Activated T-cell treated with anti-CD3 and anti-CD28 coated beads, Interleukin-2, amount 50 U/mL, for 72 hours (primary cell): ENCODE results near the gene NOL4L. TPM values are rescaled to one million over a fixed set of nuclear protein-coding genes. Genes with fewer than 3 reads are reported as not detected.

Experiments
- ATAC-seq, 2 donors: fragments of 150-1000 bp; cut with Tn5 transposase; replicated peaks in 1 of 2; 2 replicates each; pipeline ENCODE4 v1.10.0; 2021; ENCODE audit warnings: moderate library complexity in 2 of 2, mild to moderate bottlenecking in 1 of 2
- DNase-seq, 2 donors: peaks; one replicate each; pipeline ENCODE4 v3.0.0; 2021 to 2022; ENCODE audit warnings: mixed read lengths in 1 of 2
- H3K27ac Mint-ChIP-seq: one replicate; pipeline ENCODE4 v1.8.0; 2022; ENCODE audit warnings: mild to moderate bottlenecking, moderate library complexity, mixed read lengths
- H3K27me3 Mint-ChIP-seq: one replicate; pipeline ENCODE4 v1.8.0; 2022; ENCODE audit warnings: low read depth, mixed read lengths
- H3K36me3 Mint-ChIP-seq, 2 donors: one replicate each; pipeline ENCODE4 v1.8.0; 2022; ENCODE audit warnings: mixed read lengths in 2 of 2, mild to moderate bottlenecking in 1 of 2; ENCODE audit not compliant: insufficient read depth in 2 of 2
- H3K4me1 Mint-ChIP-seq: one replicate; pipeline ENCODE4 v1.8.0; 2022; ENCODE audit warnings: low read depth, mixed read lengths
- H3K4me3 Mint-ChIP-seq, 2 donors: one replicate each; pipeline ENCODE4 v1.8.0; 2022; ENCODE audit warnings: mild to moderate bottlenecking in 2 of 2, mixed read lengths in 2 of 2, moderate library complexity in 2 of 2
- H3K9me3 Mint-ChIP-seq, 2 donors: one replicate each; pipeline ENCODE4 v1.8.0; 2022; ENCODE audit warnings: mixed read lengths in 2 of 2
- total RNA-seq, 2 donors: library from RNA; stranded (reverse); gene quantifications; one replicate each; pipeline ENCODE4 v1.2.3, GENCODE V29; 2022

Gene NOL4L
- total RNA-seq, 2 donors from 2014 or later: 28.2 to 30.0 TPM

- DNase-seq: no peak
- Mint-ChIP-seq H3K27ac (no peak overlapping the region), H3K27me3 (no peaks in the 10 kb centered on the region)
Observed at GRCh38 chr20:32622585-32623468, 37.7 kb upstream of the NOL4L start.

GRCh38 chr20:32621891-32622584 is 36.9 kb upstream of the NOL4L start:
- Mint-ChIP-seq H3K4me3 (no peak overlapping the region), H3K27me3 (no peaks in the 10 kb centered on the region), H3K36me3 (no peaks in the 10 kb centered on the region), H3K27ac (no peak overlapping the region), H3K4me1 (peaks cover 4% of the 10 kb centered on the region), H3K9me3 (no peaks in the 10 kb centered on the region)
- ATAC-seq: no peak
- no peak for DNase-seq

More at GRCh38 chr20:32622585-32623468, 37.7 kb upstream of the NOL4L start:
- Mint-ChIP-seq H3K9me3 (no peaks in the 10 kb centered on the region), H3K4me3 (no peak overlapping the region), H3K4me1 (peaks cover 10% of the 10 kb centered on the region), H3K36me3 (no peaks in the 10 kb centered on the region)
- no peak for ATAC-seq

GRCh38 chr20:32621071-32621890 is 36.1 kb upstream of the NOL4L start:
- Mint-ChIP-seq H3K27ac (no peak overlapping the region), H3K36me3 (no peaks in the 10 kb centered on the region), H3K4me1 (peaks cover 4% of the 10 kb centered on the region), H3K4me3 (no peak overlapping the region), H3K9me3 (no peaks in the 10 kb centered on the region), H3K27me3 (no peaks in the 10 kb centered on the region)
- no peak for DNase-seq
- ATAC-seq: no peak

GRCh38 chr20:32619586-32619985 is 34.5 kb upstream of the NOL4L start:
- Mint-ChIP-seq H3K9me3 (no peaks in the 10 kb centered on the region), H3K27me3 (no peaks in the 10 kb centered on the region)

GRCh38 chr20:32614772-32615171 is 29.6 kb upstream of the NOL4L start:
- Mint-ChIP-seq H3K9me3 (peaks cover 4 to 5% of the 10 kb centered on the region in 2 donors), H3K27ac (no peak overlapping the region), H3K36me3 (no peaks in the 10 kb centered on the region), H3K4me3 (no peak overlapping the region), H3K27me3 (no peaks in the 10 kb centered on the region), H3K4me1 (peaks cover 9% of the 10 kb centered on the region)
- DNase-seq (no peak), ATAC-seq (no peak)

More at GRCh38 chr20:32619586-32619985, 34.5 kb upstream of the NOL4L start:
- DNase-seq (no peak), ATAC-seq (no peak)
- H3K4me3 Mint-ChIP-seq: no peak overlapping the region
- H3K4me1 Mint-ChIP-seq: peaks cover 13% of the 10 kb centered on the region
- no peaks in the 10 kb centered on the region for H3K36me3 Mint-ChIP-seq
- no peak overlapping the region for H3K27ac Mint-ChIP-seq

GRCh38 chr20:32614303-32614702 is 29.2 kb upstream of the NOL4L start:
- peaks cover 9% of the 10 kb centered on the region for H3K4me1 Mint-ChIP-seq
- no peaks in the 10 kb centered on the region for H3K27me3 Mint-ChIP-seq
- H3K4me3 Mint-ChIP-seq: no peak overlapping the region
- H3K36me3 Mint-ChIP-seq: no peaks in the 10 kb centered on the region
- DNase-seq (no peak), ATAC-seq (no peak)
- peaks cover 4 to 5% of the 10 kb centered on the region in 2 donors for H3K9me3 Mint-ChIP-seq
- no peak overlapping the region for H3K27ac Mint-ChIP-seq

GRCh38 chr20:32613192-32614053 is 28.3 kb upstream of the NOL4L start:
- Mint-ChIP-seq H3K9me3 (peaks cover 4 to 5% of the 10 kb centered on the region in 2 donors), H3K4me3 (no peak overlapping the region), H3K4me1 (peaks cover 9% of the 10 kb centered on the region), H3K36me3 (no peaks in the 10 kb centered on the region), H3K27ac (no peak overlapping the region), H3K27me3 (no peaks in the 10 kb centered on the region)
- ATAC-seq (no peak), DNase-seq (no peak)

- no peak for DNase-seq
- H3K4me1 Mint-ChIP-seq: peaks cover 9% of the 10 kb centered on the region
- ATAC-seq: no peak
- H3K27me3 Mint-ChIP-seq: no peaks in the 10 kb centered on the region
- H3K36me3 Mint-ChIP-seq: no peaks in the 10 kb centered on the region
- H3K9me3 Mint-ChIP-seq: peaks cover 4 to 5% of the 10 kb centered on the region in 2 donors
- no peak overlapping the region for H3K4me3 Mint-ChIP-seq
- no peak overlapping the region for H3K27ac Mint-ChIP-seq
Observed at GRCh38 chr20:32612351-32613191, 27.4 kb upstream of the NOL4L start.

GRCh38 chr20:32611868-32612267 is 26.7 kb upstream of the NOL4L start:
- peaks cover 4 to 5% of the 10 kb centered on the region in 2 donors for H3K9me3 Mint-ChIP-seq
- H3K27me3 Mint-ChIP-seq: no peaks in the 10 kb centered on the region
- H3K27ac Mint-ChIP-seq: no peak overlapping the region

GRCh38 chr20:32611286-32611685 is 26.2 kb upstream of the NOL4L start:
- H3K27me3 Mint-ChIP-seq: no peaks in the 10 kb centered on the region
- no peak for ATAC-seq
- no peak overlapping the region for H3K27ac Mint-ChIP-seq
- H3K9me3 Mint-ChIP-seq: peaks cover 4 to 5% of the 10 kb centered on the region in 2 donors
- peaks cover 8% of the 10 kb centered on the region for H3K4me1 Mint-ChIP-seq
- H3K4me3 Mint-ChIP-seq: no peak overlapping the region
- H3K36me3 Mint-ChIP-seq: no peaks in the 10 kb centered on the region
- DNase-seq: no peak

More at GRCh38 chr20:32611868-32612267, 26.7 kb upstream of the NOL4L start:
- no peaks in the 10 kb centered on the region for H3K36me3 Mint-ChIP-seq
- no peak for ATAC-seq
- no peak for DNase-seq
- H3K4me3 Mint-ChIP-seq: no peak overlapping the region
- peaks cover 9% of the 10 kb centered on the region for H3K4me1 Mint-ChIP-seq

- H3K4me3 Mint-ChIP-seq: no peak overlapping the region
- H3K36me3 Mint-ChIP-seq: no peaks in the 10 kb centered on the region
- H3K4me1 Mint-ChIP-seq: peaks cover 2% of the 10 kb centered on the region
- H3K9me3 Mint-ChIP-seq: peaks cover 4 to 5% of the 10 kb centered on the region in 2 donors
- DNase-seq (no peak), ATAC-seq (no peak)
- no peak overlapping the region for H3K27ac Mint-ChIP-seq
- no peaks in the 10 kb centered on the region for H3K27me3 Mint-ChIP-seq
Observed at GRCh38 chr20:32610472-32611218, 25.5 kb upstream of the NOL4L start.
